ENCODE measurements around the gene ASB2.

GRCh38 chr14:93936245-93936644 is 40.1 kb downstream of the ASB2 start:
- TF ChIP-seq CTCF (IDR thresholded peaks at IDR 0.05; ENCODE audit: insufficient read depth, low read length) (peak; percentile 67), REST (IDR thresholded peaks at IDR 0.05; ENCODE audit: insufficient replicate concordance, low read depth) (no peak), POLR2AphosphoS5 (IDR thresholded peaks at IDR 0.05; ENCODE audit: low read depth) (no peak), GABPA (IDR thresholded peaks at IDR 0.05; ENCODE audit: low read depth) (no peak)

Measured in HL-60 (cell line).